Gastrocnemius medialis (tissue), 4 donors: ENCODE data around the gene STK38. TPM values are rescaled to one million over a fixed set of nuclear protein-coding genes. Genes with fewer than 3 reads are reported as not detected.

Source experiments
- ATAC-seq, 2 donors: fragments of 150-250 bp; one replicate each; pipeline ENCODE4 v1.9.1; 2016
- DNase-seq, 2 donors: peaks; one replicate each; pipeline ENCODE4 v3.0.0-alpha.2; 2019
- H3K27ac ChIP-seq, 4 donors: fragments of 200-600 bp; sonication (generic); 1 replicate in 1 of 4; 2 replicates in 3 of 4; pipeline ENCODE4 v1.5.1; 2016 to 2018; ENCODE audit warnings: mild to moderate bottlenecking in 2 of 4, moderate library complexity in 1 of 4
- H3K27me3 ChIP-seq, 3 donors: fragments of 200-600 bp; sonication (generic) in 2 of 3; 1 replicate in 1 of 3; 2 replicates in 2 of 3; pipeline versions ENCODE4 v1.5.1 to v1.6.0; 2016 to 2019; ENCODE audit warnings: mild to moderate bottlenecking in 1 of 3, moderate library complexity in 1 of 3
- H3K36me3 ChIP-seq, 2 donors: fragments of 200-600 bp; sonication (generic) in 1 of 2; one replicate each; pipeline ENCODE4 v1.5.1; 2017 to 2018
- H3K4me1 ChIP-seq, 2 donors: fragments of 200-600 bp; sonication (generic) in 1 of 2; one replicate each; pipeline ENCODE4 v1.5.1; 2016 to 2017; ENCODE audit warnings: mild to moderate bottlenecking in 2 of 2
- H3K4me3 ChIP-seq, 4 donors: fragments of 200-600 bp; sonication (generic) in 3 of 4; 1 replicate in 1 of 4; 2 replicates in 3 of 4; pipeline ENCODE4 v1.5.1; 2016 to 2019; ENCODE audit warnings: mild to moderate bottlenecking in 2 of 4
- H3K9me3 ChIP-seq, 3 donors: fragments of 200-600 bp; sonication (generic) in 2 of 3; 1 replicate in 1 of 3; 2 replicates in 2 of 3; pipeline ENCODE4 v1.5.1; 2016 to 2019
- CTCF ChIP-seq, 5 experiments: fragments of 450-650 bp in 3 of 5; fragments of 200-600 bp in 2 of 5; sonication (generic) in 2 of 5; IDR thresholded peaks in 4 of 5; conservative IDR thresholded peaks in 1 of 5; 1 replicate in 4 of 5; 2 replicates in 1 of 5; pipeline ENCODE4 v1.5.1; 2016 to 2019; ENCODE audit warnings: antibody characterized with exemption in 5 of 5, mild to moderate bottlenecking in 3 of 5, moderate library complexity in 3 of 5
- POLR2A ChIP-seq, 2 donors: fragments of 450-650 bp; IDR thresholded peaks; one replicate each; pipeline ENCODE4 v1.6.1; 2017; ENCODE audit warnings: antibody characterized with exemption in 2 of 2, mild to moderate bottlenecking in 2 of 2, moderate library complexity in 2 of 2
- in situ Hi-C, 4 donors: fragments of 200-750 bp; cut with MboI; loops; one replicate each; pipeline versions ENCODE4 v1.15.0 to v1.8.0; 2017; ENCODE audit warnings: low sequenced_read_pairs in 4 of 4
- intact Hi-C: fragments of 100-400 bp; cut with DNase I; formaldehyde crosslinking; loops from one replicate; pipeline ENCODE4 v1.15.1; 2023; ENCODE audit warnings: low total_unique reads
- total RNA-seq, 4 donors: library from RNA; depleted of rRNA; stranded (reverse); fragments of >200 nt; gene quantifications; one replicate each; pipeline versions ENCODE4 v1.1.0 to v1.2.3, GENCODE V29; 2016

Gene STK38
- 10 to 100 TPM; 10.8 to 14.8 (median 12.7) TPM for total RNA-seq

GRCh38 chr6:36546920-36547645, at the start of gene STK38:
Gene STK38, minus strand, starts transcription at chr6:36547479. Its CDS starts 7,277 bp downstream, at chr6:36540202.
- in situ Hi-C loops, result no loop called here
- Histone ChIP-seq H3K27ac (peak within 1 kb of the TSS; percentile 89 to 99 (median 98)), H3K9me3 (no peaks in the 10 kb centered on the region), H3K36me3 (no peaks in the 10 kb centered on the region), H3K4me3 (peak within 1 kb of the TSS; percentile 76 to 97 (median 96)), H3K4me1 (peaks cover 27 to 28% of the 10 kb centered on the region in 2 donors), H3K27me3 (no peaks in the 10 kb centered on the region)
- ATAC-seq (peak; percentile 92 to 97), DNase-seq (peak; percentile 85 to 87)
- intact Hi-C loops, result loop anchor here (1.0 to 2.0 kb wide), 5 partner anchors 47 to 212 kb away; partner anchors contain the start of gene SRSF3
- TF ChIP-seq CTCF (IDR thresholded peaks at IDR 0.05 in 4 of 5, conservative IDR thresholded peaks at IDR 0.05 in 1 of 5) (peak in 2 of 5 experiments; percentile 4 to 21), POLR2A (IDR thresholded peaks at IDR 0.05) (peak; percentile 98)

- H3K27me3 ChIP-seq, result no peaks in the 10 kb centered on the region
- intact Hi-C loops (loop anchor here (10.0 kb wide), 1 partner anchor 388 kb away; the partner anchor contains the start of gene MTCH1), in situ Hi-C loops (loop anchor here in 2 of 4 donors (10.0 to 25.0 kb wide), 2 partner anchors 159 to 172 kb away; partner anchors contain the start of genes KCTD20 (in 1 of the 2) and PXT1 (in 1 of the 2))
- H3K36me3 ChIP-seq, result peaks cover 5 to 49% of the 10 kb centered on the region in 2 donors
- TF ChIP-seq CTCF (IDR thresholded peaks at IDR 0.05 in 4 of 5, conservative IDR thresholded peaks at IDR 0.05 in 1 of 5) (no peak), POLR2A (IDR thresholded peaks at IDR 0.05) (no peak)
- peaks cover 46 to 57% of the 10 kb centered on the region in 2 donors for H3K4me1 ChIP-seq
- ATAC-seq (no peak), DNase-seq (no peak)
- H3K9me3 ChIP-seq, result no peaks in the 10 kb centered on the region
- peak overlapping the region; percentile 69 to 94 (median 78) for H3K4me3 ChIP-seq
- H3K27ac ChIP-seq, result peak overlapping the region; percentile 93 to 99 (median 97)
Measured at GRCh38 chr6:36596356-36596755, 49.1 kb upstream of the STK38 start.

GRCh38 chr6:36594816-36595643, 47.8 kb upstream of the STK38 start:
- in situ Hi-C loops (loop anchor here in 2 of 4 donors (10.0 to 25.0 kb wide), 2 partner anchors 158 to 170 kb away; partner anchors contain the start of genes KCTD20 (in 1 of the 2) and PXT1 (in 1 of the 2)), intact Hi-C loops (loop anchor here (1.0 to 10.0 kb wide), 6 partner anchors 21 to 390 kb away; partner anchors contain the start of genes CDKN1A, MTCH1 and STK38)
- Histone ChIP-seq H3K27me3 (no peaks in the 10 kb centered on the region), H3K4me1 (peaks cover 36 to 44% of the 10 kb centered on the region in 2 donors), H3K4me3 (peak overlapping the region; percentile 69 to 94 (median 78)), H3K36me3 (peaks cover 3 to 36% of the 10 kb centered on the region in 2 donors), H3K9me3 (no peaks in the 10 kb centered on the region), H3K27ac (peak overlapping the region; percentile 93 to 99 (median 97))
- peak; percentile 46 to 54 for ATAC-seq
- no peak for TF ChIP-seq CTCF (IDR thresholded peaks at IDR 0.05 in 4 of 5, conservative IDR thresholded peaks at IDR 0.05 in 1 of 5)
- TF ChIP-seq POLR2A (IDR thresholded peaks at IDR 0.05), result peak in 1 of 2 donors; percentile 34
- peak; percentile 50 to 58 for DNase-seq
